SK-N-MC (cell line): ENCODE measurements around the gene FETUB.

Experiments used
- EZH2 ChIP-seq: fragments of 200-600 bp; sonication (generic); IDR thresholded peaks from one replicate; pipeline ENCODE4 v1.6.1; 2017; ENCODE audit warnings: antibody characterized with exemption
- FOXP2 ChIP-seq: optimal IDR thresholded peaks from 2 replicates; pipeline ENCODE3; 2011; ENCODE audit warnings: mild to moderate bottlenecking, moderate library complexity; ENCODE audit not compliant: insufficient read depth; ENCODE audit errors: extremely low read length, control extremely low read depth
- POLR2AphosphoS5 ChIP-seq: IDR thresholded peaks from 2 replicates; pipeline ENCODE4 v1.6.1; 2012; ENCODE audit warnings: mild to moderate bottlenecking, low read depth, low read length, borderline replicate concordance

GRCh38 chr3:186594591-186595113, 45.5 kb upstream of the FETUB start:
- TF ChIP-seq POLR2AphosphoS5: no peak
- TF ChIP-seq EZH2: no peak
- TF ChIP-seq FOXP2: no peak
